Measurements from ENCODE around the gene TRPM2.

The TRPM2 gene

GRCh38 chr21:44458971-44459711 is 105.7 kb downstream of the TRPM2 start:
- no peak overlapping the region for H3K27ac ChIP-seq (ENCODE audit: low read depth, low read length)
- peaks cover 4% of the 10 kb centered on the region; the same call in 1 of the 2 replicates for H3K4me1 ChIP-seq (ENCODE audit: control insufficient read depth, insufficient read depth, low read length)
- no peak overlapping the region for H3K4me3 ChIP-seq (ENCODE audit: low read depth, low read length)
- H3K9me3 ChIP-seq (ENCODE audit: control insufficient read depth, insufficient read depth, low read depth, low read length), result no peaks in the 10 kb centered on the region
- 0 out of 2 replicates have a peak, but pooled peaks cover 5% of the 10 kb centered on the region for H3K27me3 ChIP-seq (ENCODE audit: control insufficient read depth, insufficient read depth, low read length)
- peaks cover 9% of the 10 kb centered on the region; the same call in 1 of the 2 replicates for H3K36me3 ChIP-seq (ENCODE audit: control insufficient read depth, insufficient read depth, low read length)
- no peak overlapping the region for H3K9ac ChIP-seq (ENCODE audit: low read length)

- Histone ChIP-seq H3K9me3 (ENCODE audit: control insufficient read depth, insufficient read depth, low read depth, low read length) (no peaks in the 10 kb centered on the region), H3K4me3 (ENCODE audit: low read depth, low read length) (no peak overlapping the region), H3K4me1 (ENCODE audit: control insufficient read depth, insufficient read depth, low read length) (no peaks in the 10 kb centered on the region), H3K27ac (ENCODE audit: low read depth, low read length) (no peak overlapping the region), H3K9ac (ENCODE audit: low read length) (no peak overlapping the region), H3K27me3 (ENCODE audit: control insufficient read depth, insufficient read depth, low read length) (no peaks in the 10 kb centered on the region), H3K36me3 (ENCODE audit: control insufficient read depth, insufficient read depth, low read length) (peaks cover 9% of the 10 kb centered on the region; the same call in 1 of the 2 replicates)
Observed at GRCh38 chr21:44459712-44460440, 106.5 kb downstream of the TRPM2 start.

DNA sequence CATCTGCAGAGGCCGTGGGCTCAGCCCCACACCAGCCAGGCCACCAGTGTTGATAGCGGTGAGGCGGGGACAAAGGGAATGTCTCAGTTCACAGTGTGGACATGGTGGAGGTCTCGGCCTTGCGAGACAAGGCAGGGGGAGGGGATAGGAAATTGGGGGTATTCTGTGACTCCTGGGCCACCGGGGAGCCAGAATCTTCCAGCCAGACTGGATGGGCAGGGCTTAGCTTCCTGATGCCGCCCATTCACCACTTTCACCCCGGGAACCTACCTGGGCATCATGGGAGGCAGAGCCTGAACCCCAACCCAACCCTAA is 107.0 kb downstream of the TRPM2 start:
- Histone ChIP-seq H3K27ac (ENCODE audit: low read depth, low read length) (no peak overlapping the region), H3K36me3 (ENCODE audit: control insufficient read depth, insufficient read depth, low read length) (peaks cover 9% of the 10 kb centered on the region; the same call in 1 of the 2 replicates), H3K9me3 (ENCODE audit: control insufficient read depth, insufficient read depth, low read depth, low read length) (no peaks in the 10 kb centered on the region), H3K9ac (ENCODE audit: low read length) (no peak overlapping the region), H3K27me3 (ENCODE audit: control insufficient read depth, insufficient read depth, low read length) (no peaks in the 10 kb centered on the region), H3K4me3 (ENCODE audit: low read depth, low read length) (no peak overlapping the region), H3K4me1 (ENCODE audit: control insufficient read depth, insufficient read depth, low read length) (no peaks in the 10 kb centered on the region)

DNA sequence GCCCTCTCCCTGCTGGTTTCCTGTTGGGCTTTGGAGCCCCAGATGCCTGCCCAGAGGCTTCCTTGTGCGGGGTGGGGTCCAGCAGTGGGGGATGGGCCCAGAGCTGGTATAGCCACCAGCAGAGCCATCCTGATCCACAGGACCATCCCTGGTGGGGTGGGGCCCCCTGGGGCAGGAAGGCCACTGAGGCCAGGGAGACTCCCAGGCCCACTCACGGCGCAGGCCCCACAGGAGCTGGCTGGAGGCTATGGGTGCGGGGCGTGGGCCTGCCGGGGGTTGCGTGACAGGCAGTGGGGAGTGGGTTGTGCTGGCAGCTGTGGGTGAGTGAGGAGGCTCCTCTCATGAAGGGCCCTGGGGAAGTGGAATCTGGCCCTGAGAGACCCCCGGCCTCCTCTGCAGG is 107.6 kb downstream of the TRPM2 start:
- H3K4me1 ChIP-seq (ENCODE audit: control insufficient read depth, insufficient read depth, low read length), result no peaks in the 10 kb centered on the region
- no peak overlapping the region for H3K27ac ChIP-seq (ENCODE audit: low read depth, low read length)
- no peak overlapping the region for H3K9ac ChIP-seq (ENCODE audit: low read length)
- no peak overlapping the region for H3K4me3 ChIP-seq (ENCODE audit: low read depth, low read length)
- no peaks in the 10 kb centered on the region for H3K9me3 ChIP-seq (ENCODE audit: control insufficient read depth, insufficient read depth, low read depth, low read length)
- peaks cover 9% of the 10 kb centered on the region; the same call in 1 of the 2 replicates for H3K36me3 ChIP-seq (ENCODE audit: control insufficient read depth, insufficient read depth, low read length)
- no peaks in the 10 kb centered on the region for H3K27me3 ChIP-seq (ENCODE audit: control insufficient read depth, insufficient read depth, low read length)

GRCh38 chr21:44461464-44462001 is 108.1 kb downstream of the TRPM2 start:
- H3K4me3 ChIP-seq (ENCODE audit: low read depth, low read length), result no peak overlapping the region
- no peaks in the 10 kb centered on the region for H3K4me1 ChIP-seq (ENCODE audit: control insufficient read depth, insufficient read depth, low read length)
- peaks cover 9% of the 10 kb centered on the region; the same call in 1 of the 2 replicates for H3K36me3 ChIP-seq (ENCODE audit: control insufficient read depth, insufficient read depth, low read length)
- H3K27me3 ChIP-seq (ENCODE audit: control insufficient read depth, insufficient read depth, low read length), result no peaks in the 10 kb centered on the region
- H3K9me3 ChIP-seq (ENCODE audit: control insufficient read depth, insufficient read depth, low read depth, low read length), result no peaks in the 10 kb centered on the region
- no peak overlapping the region for H3K9ac ChIP-seq (ENCODE audit: low read length)
- no peak overlapping the region for H3K27ac ChIP-seq (ENCODE audit: low read depth, low read length)

- no peaks in the 10 kb centered on the region for H3K27me3 ChIP-seq (ENCODE audit: control insufficient read depth, insufficient read depth, low read length)
- H3K4me1 ChIP-seq (ENCODE audit: control insufficient read depth, insufficient read depth, low read length), result no peaks in the 10 kb centered on the region
- H3K4me3 ChIP-seq (ENCODE audit: low read depth, low read length), result no peak overlapping the region
- no peaks in the 10 kb centered on the region for H3K9me3 ChIP-seq (ENCODE audit: control insufficient read depth, insufficient read depth, low read depth, low read length)
- peaks cover 4% of the 10 kb centered on the region; the same call in 1 of the 2 replicates for H3K36me3 ChIP-seq (ENCODE audit: control insufficient read depth, insufficient read depth, low read length)
- no peak overlapping the region for H3K27ac ChIP-seq (ENCODE audit: low read depth, low read length)
- no peak overlapping the region for H3K9ac ChIP-seq (ENCODE audit: low read length)
Observed at GRCh38 chr21:44462086-44462833, 108.8 kb downstream of the TRPM2 start.

DNA sequence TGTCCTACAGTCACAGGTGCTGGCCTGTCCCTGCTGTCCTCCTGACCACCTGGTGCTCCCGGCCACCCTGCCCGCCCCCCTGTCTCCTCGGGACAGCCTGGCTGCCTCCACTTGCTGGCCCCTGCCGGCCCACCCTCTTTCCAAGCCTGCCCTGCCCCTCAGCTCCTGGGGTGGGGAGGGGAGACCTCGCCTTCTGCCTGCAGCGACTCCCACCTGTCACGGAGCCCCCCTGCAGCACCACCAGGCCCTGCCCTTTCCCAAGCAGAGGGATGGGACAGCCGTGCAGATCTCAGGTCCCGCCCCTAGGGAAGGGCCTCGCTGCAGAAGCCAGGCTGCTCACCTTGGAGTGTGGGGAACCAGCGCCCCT is 109.4 kb downstream of the TRPM2 start:
- Histone ChIP-seq H3K4me3 (ENCODE audit: low read depth, low read length) (no peak overlapping the region), H3K4me1 (ENCODE audit: control insufficient read depth, insufficient read depth, low read length) (no peaks in the 10 kb centered on the region), H3K27me3 (ENCODE audit: control insufficient read depth, insufficient read depth, low read length) (no peaks in the 10 kb centered on the region), H3K27ac (ENCODE audit: low read depth, low read length) (no peak overlapping the region), H3K9me3 (ENCODE audit: control insufficient read depth, insufficient read depth, low read depth, low read length) (no peaks in the 10 kb centered on the region), H3K36me3 (ENCODE audit: control insufficient read depth, insufficient read depth, low read length) (no peaks in the 10 kb centered on the region), H3K9ac (ENCODE audit: low read length) (no peak overlapping the region)

DNA sequence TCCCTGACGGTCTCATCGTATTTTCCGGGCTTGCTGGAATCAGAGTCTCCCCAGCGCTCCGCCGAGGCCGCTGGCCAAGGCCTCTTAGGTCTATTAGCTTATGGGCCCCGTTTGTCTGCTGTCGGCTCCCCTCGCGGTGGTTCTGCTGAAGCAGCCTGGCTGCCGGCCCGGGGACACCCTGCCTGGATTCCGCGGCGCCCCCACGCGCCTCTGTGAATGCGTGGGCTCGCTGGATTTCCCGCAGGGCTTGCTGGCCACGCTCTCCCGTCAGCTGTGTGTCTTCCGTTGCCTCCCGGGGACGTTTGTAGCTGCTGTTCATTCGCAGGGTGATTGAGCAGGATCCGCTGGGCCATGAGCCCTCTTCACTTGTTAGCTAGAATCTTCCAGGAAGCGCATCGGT is 110.3 kb downstream of the TRPM2 start:
- no peak overlapping the region for H3K9ac ChIP-seq (ENCODE audit: low read length)
- no peak overlapping the region for H3K4me3 ChIP-seq (ENCODE audit: low read depth, low read length)
- H3K27ac ChIP-seq (ENCODE audit: low read depth, low read length), result no peak overlapping the region
- H3K36me3 ChIP-seq (ENCODE audit: control insufficient read depth, insufficient read depth, low read length), result no peaks in the 10 kb centered on the region
- no peaks in the 10 kb centered on the region for H3K27me3 ChIP-seq (ENCODE audit: control insufficient read depth, insufficient read depth, low read length)
- H3K9me3 ChIP-seq (ENCODE audit: control insufficient read depth, insufficient read depth, low read depth, low read length), result no peaks in the 10 kb centered on the region
- no peaks in the 10 kb centered on the region for H3K4me1 ChIP-seq (ENCODE audit: control insufficient read depth, insufficient read depth, low read length)

DNA sequence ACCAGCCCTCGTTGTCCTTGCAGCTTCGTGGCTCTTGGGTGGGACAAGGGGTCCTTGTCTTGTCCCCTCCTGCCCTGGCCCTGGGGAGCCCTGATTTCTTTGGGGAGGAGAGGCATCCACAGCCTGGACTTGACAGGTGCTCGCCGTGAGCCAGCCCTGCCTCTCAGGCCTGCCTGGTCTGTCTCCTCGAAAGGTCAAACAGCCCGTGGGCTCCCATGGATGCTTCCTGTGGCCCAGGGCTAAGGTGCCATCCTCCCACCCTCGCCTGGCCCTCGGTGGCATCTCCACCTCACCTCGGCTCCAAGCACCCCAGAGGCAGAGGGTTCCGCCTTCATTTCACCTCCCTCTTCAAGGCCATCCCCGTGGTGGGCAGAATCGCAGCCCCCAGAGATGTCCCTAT is 110.9 kb downstream of the TRPM2 start:
- H3K27ac ChIP-seq (ENCODE audit: low read depth, low read length), result no peak overlapping the region
- H3K9ac ChIP-seq (ENCODE audit: low read length), result no peak overlapping the region
- no peaks in the 10 kb centered on the region for H3K9me3 ChIP-seq (ENCODE audit: control insufficient read depth, insufficient read depth, low read depth, low read length)
- no peaks in the 10 kb centered on the region for H3K27me3 ChIP-seq (ENCODE audit: control insufficient read depth, insufficient read depth, low read length)
- H3K36me3 ChIP-seq (ENCODE audit: control insufficient read depth, insufficient read depth, low read length), result no peaks in the 10 kb centered on the region
- no peak overlapping the region for H3K4me3 ChIP-seq (ENCODE audit: low read depth, low read length)
- H3K4me1 ChIP-seq (ENCODE audit: control insufficient read depth, insufficient read depth, low read length), result no peaks in the 10 kb centered on the region

- H3K27ac ChIP-seq (ENCODE audit: low read depth, low read length), result no peak overlapping the region
- no peak overlapping the region for H3K9ac ChIP-seq (ENCODE audit: low read length)
- no peaks in the 10 kb centered on the region for H3K9me3 ChIP-seq (ENCODE audit: control insufficient read depth, insufficient read depth, low read depth, low read length)
- no peaks in the 10 kb centered on the region for H3K4me1 ChIP-seq (ENCODE audit: control insufficient read depth, insufficient read depth, low read length)
- no peaks in the 10 kb centered on the region for H3K27me3 ChIP-seq (ENCODE audit: control insufficient read depth, insufficient read depth, low read length)
- H3K36me3 ChIP-seq (ENCODE audit: control insufficient read depth, insufficient read depth, low read length), result no peaks in the 10 kb centered on the region
- no peak overlapping the region for H3K4me3 ChIP-seq (ENCODE audit: low read depth, low read length)
Observed at GRCh38 chr21:44466351-44466954, 113.0 kb downstream of the TRPM2 start.

Measured in HUES6 (cell line).